GM18505 (cell line): ENCODE measurements around the gene TIGD1.

Source experiments
- ATAC-seq: cut with Tn5 transposase; IDR thresholded peaks from one replicate; pipeline ENCODE4 v1.9.1; 2021; ENCODE audit not compliant: unreplicated experiment
- POLR2A ChIP-seq: IDR thresholded peaks from 4 replicates; pipeline ENCODE4 v1.6.1; 2011; ENCODE audit warnings: borderline replicate concordance; ENCODE audit not compliant: insufficient read depth, insufficient read length; ENCODE audit errors: extremely low read depth

Gene TIGD1

GRCh38 chr2:232519581-232520438, 30.5 kb downstream of the TIGD1 start, which contains the start of gene PRSS56:
Gene PRSS56 (plus strand): TSS chr2:232520388. CDS start chr2:232520599, 211 bp downstream.
- ATAC-seq, result no peak
- TF ChIP-seq POLR2A, result no peak

DNA sequence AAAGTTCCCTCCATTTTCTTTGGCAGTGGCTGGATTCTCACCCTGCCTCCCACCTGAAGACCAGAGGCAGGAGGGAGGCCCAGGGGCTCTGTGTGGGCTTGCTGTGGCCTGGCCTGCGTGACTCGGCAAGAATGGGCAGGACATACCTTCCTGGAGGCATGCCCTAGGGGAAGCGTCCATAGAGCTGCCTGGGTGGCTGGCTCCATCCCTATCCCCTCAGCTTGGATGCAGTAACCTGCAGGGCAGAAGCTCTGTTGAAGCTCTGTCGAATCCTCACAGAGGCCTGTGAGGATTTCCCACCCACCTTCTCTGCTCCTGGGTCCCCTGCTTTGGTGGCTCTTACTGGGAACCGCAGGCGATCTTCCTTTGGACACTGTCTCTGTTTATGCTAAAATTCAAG, 31.5 kb downstream of the TIGD1 start:
- TF ChIP-seq POLR2A, result no peak
- no peak for ATAC-seq

DNA sequence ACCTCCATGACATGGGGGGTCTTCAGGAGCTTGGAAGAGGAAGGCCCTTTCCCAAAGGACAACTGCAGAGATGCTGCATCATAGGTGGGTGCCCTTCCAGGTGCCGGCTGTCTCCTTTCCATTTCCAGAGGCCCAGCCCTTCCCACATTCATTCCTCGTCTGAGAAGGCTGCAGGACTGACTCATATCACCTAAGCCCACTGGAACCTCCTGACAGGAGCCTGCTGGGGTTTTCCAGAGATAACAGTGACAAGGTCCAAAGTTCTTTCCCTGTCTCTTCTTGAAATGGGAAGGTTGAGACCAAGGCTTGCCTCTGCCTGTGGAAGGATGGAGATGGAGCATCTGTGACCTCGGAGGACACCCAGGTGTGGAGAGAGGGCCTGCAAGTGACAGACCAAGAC, 33.8 kb downstream of the TIGD1 start:
- ATAC-seq, result no peak
- no peak for TF ChIP-seq POLR2A

DNA sequence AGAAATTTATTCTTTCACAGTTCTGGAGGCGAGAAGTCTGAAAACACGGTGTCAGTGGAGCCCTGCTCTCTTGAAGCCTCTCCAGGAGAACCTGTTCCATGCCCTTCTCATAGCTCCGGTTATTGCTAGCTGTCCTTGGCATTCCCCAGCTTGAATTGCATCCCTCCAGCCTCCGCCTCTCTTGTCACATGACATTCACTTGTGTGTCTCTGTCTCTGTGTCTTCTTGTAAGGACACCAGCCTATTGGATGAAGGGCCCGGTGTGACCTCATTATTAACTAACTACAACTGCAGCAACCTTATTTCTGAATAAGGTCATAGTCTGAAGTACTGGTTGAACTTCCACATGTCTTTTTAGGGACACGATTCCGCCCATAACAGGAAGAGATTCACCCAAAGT, 34.7 kb downstream of the TIGD1 start:
- no peak for ATAC-seq
- no peak for TF ChIP-seq POLR2A

GRCh38 chr2:232513353-232513752, 37.0 kb downstream of the TIGD1 start:
- TF ChIP-seq POLR2A, result no peak
- ATAC-seq, result no peak

- no peak for ATAC-seq
- TF ChIP-seq POLR2A, result no peak
These were observed 37.8 kb downstream of the TIGD1 start for GRCh38 chr2:232512602-232513001.

DNA sequence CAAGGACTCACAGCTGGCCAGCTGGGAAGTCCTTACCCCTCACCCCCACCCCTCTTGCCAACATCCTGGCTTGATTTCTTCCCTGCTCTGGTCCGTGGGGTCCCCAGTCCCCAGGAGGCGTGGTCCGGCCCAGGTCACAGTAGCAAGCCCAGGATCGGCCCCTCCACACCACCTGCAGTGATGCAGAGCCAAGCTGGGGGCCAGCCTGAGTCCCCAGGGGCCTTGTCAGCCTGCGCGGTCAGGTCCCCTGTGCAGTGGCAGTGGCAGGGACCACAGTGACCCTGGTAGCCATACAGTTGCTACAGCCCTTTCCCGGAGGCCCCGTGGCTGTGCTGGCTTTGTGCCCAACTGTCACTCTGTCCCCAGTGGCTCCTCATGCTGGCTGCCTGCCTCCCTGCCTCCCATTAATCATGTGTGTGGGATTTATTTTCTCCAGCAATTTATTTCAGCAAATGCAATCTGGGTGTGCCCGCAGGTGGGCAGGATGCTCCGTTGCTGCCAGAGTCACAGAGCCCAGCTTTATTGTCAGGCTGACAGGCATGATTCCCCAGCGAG, 38.9 kb downstream of the TIGD1 start:
- no peak for ATAC-seq

DNA sequence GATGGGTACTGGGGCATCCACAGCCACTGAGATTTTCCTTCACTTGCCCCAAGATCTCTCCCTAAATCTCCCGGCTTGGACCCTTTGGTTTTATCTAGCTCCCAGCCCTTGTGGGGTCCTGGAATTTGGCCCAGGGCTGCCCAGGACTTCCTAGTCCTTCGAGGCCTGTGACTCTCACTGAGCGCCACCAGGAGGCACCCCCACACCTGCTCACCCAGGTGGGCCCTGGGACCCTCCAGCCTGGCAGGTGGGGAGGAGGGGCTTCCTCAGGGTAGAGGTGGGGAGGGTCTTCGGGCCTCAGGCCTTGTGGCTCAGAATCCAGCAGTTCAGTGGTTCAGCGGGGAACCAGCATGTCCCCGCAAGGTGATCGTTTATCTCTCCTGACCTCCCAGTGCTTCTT, 42.1 kb downstream of the TIGD1 start:
- TF ChIP-seq POLR2A, result no peak
- no peak for ATAC-seq

More for the DNA sequence above, 38.9 kb downstream of the TIGD1 start:
- TF ChIP-seq POLR2A, result no peak

DNA sequence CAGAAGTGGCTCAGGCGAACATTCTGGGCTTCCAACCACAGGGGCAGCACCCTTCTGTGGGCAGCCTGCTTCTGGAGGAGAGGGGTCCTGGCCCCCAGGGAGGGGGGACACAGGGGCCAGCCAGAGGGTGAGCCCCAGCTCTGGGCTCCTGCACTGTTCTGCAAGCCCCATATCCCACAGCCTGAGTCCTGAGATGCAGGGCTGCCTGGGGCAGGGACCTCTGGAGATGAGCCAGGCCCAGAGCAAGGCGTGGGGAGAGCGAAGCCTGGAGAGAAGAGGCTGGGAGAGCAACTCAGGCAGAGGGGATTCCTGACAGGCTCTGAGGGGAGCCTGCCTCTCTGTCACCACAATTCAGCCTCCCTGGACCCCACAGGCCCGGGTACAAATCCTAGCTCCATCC, 43.6 kb downstream of the TIGD1 start:
- ATAC-seq, result no peak
- no peak for TF ChIP-seq POLR2A

DNA sequence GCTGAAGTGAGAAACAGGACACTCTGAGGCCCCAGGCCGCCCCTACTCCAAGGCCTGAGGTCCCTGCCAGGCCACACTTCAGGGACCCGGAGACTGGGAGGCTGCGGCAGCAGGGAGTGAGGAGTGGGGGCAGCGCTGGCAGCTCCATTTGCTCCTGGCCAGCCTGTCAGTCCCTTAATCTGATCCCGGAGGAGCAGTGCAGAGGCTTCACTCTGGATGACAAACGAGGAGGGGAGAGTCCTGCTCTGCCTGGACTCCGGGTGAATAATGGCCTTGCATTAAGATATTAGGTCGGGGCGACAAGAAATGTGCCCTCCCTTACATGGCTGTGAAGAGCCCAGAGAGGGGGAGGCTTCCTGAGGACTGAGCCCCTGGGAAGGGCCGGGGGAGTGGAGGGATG, 44.5 kb downstream of the TIGD1 start:
- no peak for ATAC-seq
- TF ChIP-seq POLR2A, result no peak

DNA sequence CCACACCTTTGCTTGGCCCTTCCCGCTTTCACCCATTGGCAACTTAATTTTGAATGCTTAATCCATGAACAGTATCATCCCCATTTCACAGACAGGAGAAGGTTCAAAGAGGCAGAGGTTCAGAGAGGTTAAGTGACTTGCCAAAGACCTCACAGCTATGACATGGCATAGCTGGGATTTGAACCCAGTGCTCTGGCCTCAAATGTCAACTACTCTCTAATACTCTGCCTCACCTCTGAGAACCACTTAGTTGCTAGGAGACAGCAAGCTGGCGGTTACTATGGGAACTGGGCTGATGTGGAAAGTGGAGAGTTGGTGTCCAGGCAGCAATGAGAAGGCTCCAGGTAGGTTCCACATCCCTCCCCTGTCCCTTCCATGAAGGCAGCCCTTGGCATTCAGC, 45.9 kb downstream of the TIGD1 start:
- ATAC-seq, result no peak
- TF ChIP-seq POLR2A, result no peak

GRCh38 chr2:232503809-232504323, 46.5 kb downstream of the TIGD1 start:
- ATAC-seq, result no peak
- no peak for TF ChIP-seq POLR2A

DNA sequence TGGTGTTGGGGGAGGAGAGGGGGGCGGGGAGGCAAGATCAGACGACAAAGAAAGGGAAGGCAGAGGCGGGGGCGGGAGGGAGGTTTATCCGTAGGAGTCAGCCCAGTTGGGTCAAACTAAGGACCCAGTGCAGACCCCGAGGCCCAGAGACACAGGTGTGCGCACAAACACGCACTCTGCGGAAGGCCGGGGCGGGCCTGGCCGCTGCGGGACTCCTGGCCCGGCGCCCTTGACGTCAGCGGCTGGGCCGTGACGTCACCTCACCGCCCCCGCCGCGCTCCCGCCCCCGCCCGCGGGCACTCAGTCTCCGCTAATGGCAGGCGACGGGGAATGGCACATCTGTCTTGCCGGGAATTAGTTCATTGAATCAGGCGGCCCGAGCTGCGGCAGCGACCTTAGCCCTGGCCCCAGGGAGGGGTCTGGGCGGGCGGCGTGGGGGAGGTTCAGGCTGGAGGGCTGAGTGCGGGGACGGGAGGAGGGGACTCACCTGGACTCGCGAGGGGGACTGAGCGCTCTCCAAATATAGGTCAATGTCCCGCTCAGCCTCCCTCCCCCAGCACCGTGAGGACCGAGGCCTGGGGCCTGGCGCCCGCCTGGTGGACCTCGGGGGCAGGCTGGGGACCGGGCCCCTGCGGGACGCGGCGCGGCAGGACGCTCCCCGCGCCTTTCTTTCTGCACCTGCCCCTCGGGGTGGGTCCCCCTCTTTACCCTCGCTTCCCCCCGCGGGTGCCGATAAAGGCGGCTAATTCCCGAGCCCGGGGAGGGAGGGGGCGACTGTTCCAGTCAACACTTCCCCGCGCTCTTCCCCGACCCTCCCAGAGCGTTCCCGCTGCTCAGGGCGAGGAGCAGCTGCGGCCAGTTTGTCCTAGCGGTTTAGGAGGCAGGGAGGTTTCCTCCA, 47.2 kb downstream of the TIGD1 start:
- no peak for ATAC-seq
- no peak for TF ChIP-seq POLR2A
